BLaER1 (cell line): ENCODE results near the gene SAMD14.
"Not testable (repeated sequence)": the region's sequence is repeated elsewhere in the genome, so short reads cannot be mapped to it uniquely, and the experiment has no call there.

Experiments used
- H3K27ac ChIP-seq: shearing (Covaris generic); formaldehyde crosslinking; 2 replicates; pipeline ENCODE4 v1.8.1; 2022
- H3K27me3 ChIP-seq: shearing (Covaris generic); formaldehyde crosslinking; 2 replicates; pipeline ENCODE4 v1.8.1; 2022
- H3K36me3 ChIP-seq: shearing (Covaris generic); formaldehyde crosslinking; 2 replicates; pipeline ENCODE4 v1.8.1; 2022
- H3K4me1 ChIP-seq: shearing (Covaris generic); formaldehyde crosslinking; 2 replicates; pipeline ENCODE4 v1.8.1; 2022
- H3K4me2 ChIP-seq: shearing (Covaris generic); formaldehyde crosslinking; 2 replicates; pipeline ENCODE4 v1.8.1; 2022
- H3K4me3 ChIP-seq: shearing (Covaris generic); formaldehyde crosslinking; 2 replicates; pipeline ENCODE4 v1.8.1; 2022
- H3K9ac ChIP-seq: shearing (Covaris generic); formaldehyde crosslinking; 2 replicates; pipeline ENCODE4 v1.8.1; 2022
- H3K9me3 ChIP-seq: shearing (Covaris generic); formaldehyde crosslinking; 2 replicates; pipeline ENCODE4 v1.8.1; 2022
- H4K20me1 ChIP-seq: shearing (Covaris generic); formaldehyde crosslinking; 2 replicates; pipeline ENCODE4 v1.8.1; 2022
- Cebpa-rat ChIP-seq: shearing (Covaris generic); IDR thresholded peaks from 2 replicates; pipeline ENCODE4 v1.8.1; 2022

SAMD14 gene

DNA sequence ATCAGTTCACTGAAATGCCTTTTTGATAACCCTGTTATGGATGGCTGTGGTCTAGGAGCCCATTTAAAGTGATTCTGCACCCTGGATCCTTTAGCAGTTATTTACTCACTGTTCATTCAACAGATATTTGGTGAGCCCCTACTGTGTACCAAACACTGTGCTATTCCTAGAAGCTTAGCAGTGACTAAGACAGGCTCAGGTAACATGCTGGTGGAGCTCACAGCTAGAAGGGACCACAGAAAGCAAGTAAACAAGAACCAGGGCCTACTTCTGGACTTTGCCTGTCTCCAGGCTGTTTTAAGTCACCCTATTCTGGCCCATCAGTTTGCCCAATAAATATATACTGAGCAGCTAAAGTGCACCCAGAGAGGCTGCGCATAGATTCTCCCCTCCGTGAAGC is 63.0 kb downstream of the SAMD14 start:
- H3K4me3 ChIP-seq = no peak overlapping the region
- no peaks in the 10 kb centered on the region for H3K36me3 ChIP-seq
- H3K27me3 ChIP-seq = no peaks in the 10 kb centered on the region
- H3K4me2 ChIP-seq = no peak overlapping the region
- H3K27ac ChIP-seq = no peak overlapping the region
- TF ChIP-seq Cebpa-rat = no peak
- H3K9me3 ChIP-seq = peaks cover 4% of the 10 kb centered on the region; the same call in 1 of the 2 replicates
- H4K20me1 ChIP-seq = no peaks in the 10 kb centered on the region
- no peak overlapping the region for H3K9ac ChIP-seq
- no peaks in the 10 kb centered on the region for H3K4me1 ChIP-seq

DNA sequence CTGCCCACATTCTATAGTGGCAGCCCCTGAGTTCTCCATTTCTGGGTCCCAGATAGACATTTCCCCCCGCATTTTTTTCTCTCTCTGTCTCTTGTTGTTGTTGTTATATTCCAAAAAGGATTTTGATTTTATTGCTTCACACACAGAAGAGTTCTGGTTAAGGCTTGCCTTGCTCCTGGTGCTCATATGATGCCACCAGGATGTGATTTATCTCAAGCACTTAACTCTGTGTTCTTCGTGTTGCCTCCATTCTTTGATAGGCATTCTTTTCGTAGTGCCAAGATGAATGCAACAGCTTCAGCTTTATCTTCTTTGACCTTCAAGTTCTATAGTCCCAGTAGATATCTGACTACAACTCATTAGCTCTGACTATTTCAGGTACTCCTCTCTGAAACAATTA is 64.9 kb downstream of the SAMD14 start:
- no peak for TF ChIP-seq Cebpa-rat
- Histone ChIP-seq H3K36me3 (no peaks in the 10 kb centered on the region), H3K4me2 (no peak overlapping the region), H3K27me3 (no peaks in the 10 kb centered on the region), H3K9me3 (no peaks in the 10 kb centered on the region), H3K4me1 (peaks cover 4% of the 10 kb centered on the region), H3K27ac (no peak overlapping the region), H3K9ac (no peak overlapping the region), H4K20me1 (no peaks in the 10 kb centered on the region), H3K4me3 (no peak overlapping the region)

GRCh38 chr17:50064253-50065001 is 65.5 kb downstream of the SAMD14 start:
- no peak overlapping the region for H3K4me2 ChIP-seq
- no peak overlapping the region for H3K4me3 ChIP-seq

DNA sequence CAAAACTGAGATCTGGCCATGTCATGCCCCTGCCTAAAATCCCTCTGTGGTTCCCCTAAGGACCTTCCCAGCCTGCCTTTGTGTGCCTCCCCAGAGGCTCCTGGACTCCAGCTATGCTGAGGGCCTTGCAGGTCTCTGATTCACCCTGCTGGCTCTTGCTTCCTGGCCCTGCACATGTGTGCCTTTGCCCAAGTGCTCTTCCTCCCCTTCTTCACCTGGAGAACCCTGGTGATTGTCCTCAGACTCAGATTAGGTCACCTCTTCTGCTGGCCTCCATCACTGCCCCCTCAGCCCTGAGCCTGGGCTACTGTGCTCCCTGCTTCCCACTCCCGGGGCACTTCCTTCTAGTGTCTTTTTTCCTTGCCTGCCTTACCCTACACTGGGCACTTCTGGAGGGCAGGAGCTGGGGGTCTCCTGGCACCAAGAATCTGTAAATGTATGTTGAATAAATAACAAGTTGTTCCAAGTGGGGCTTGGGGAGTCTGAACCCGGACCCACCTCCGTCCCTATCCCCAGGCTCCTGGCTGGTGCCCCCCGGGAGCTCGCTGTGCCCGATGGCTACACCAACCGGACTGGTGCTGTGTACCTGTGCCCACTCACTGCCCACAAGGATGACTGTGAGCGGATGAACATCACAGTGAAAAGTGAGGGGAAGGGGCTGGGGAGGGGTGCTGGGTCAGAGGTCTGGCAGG is 66.3 kb downstream of the SAMD14 start:
- peaks cover 8% of the 10 kb centered on the region for H4K20me1 ChIP-seq
- H3K4me1 ChIP-seq = peaks cover 18% of the 10 kb centered on the region
- no peaks in the 10 kb centered on the region for H3K9me3 ChIP-seq
- no peak overlapping the region for H3K9ac ChIP-seq
- H3K27ac ChIP-seq = no peak overlapping the region
- TF ChIP-seq Cebpa-rat = no peak
- H3K4me3 ChIP-seq = no peak overlapping the region
- H3K36me3 ChIP-seq = no peaks in the 10 kb centered on the region
- H3K4me2 ChIP-seq = no peak overlapping the region
- H3K27me3 ChIP-seq = no peaks in the 10 kb centered on the region; the same call in 1 of the 2 replicates

More at GRCh38 chr17:50064253-50065001, 65.5 kb downstream of the SAMD14 start:
- Histone ChIP-seq H3K9me3 (no peaks in the 10 kb centered on the region), H3K27me3 (no peaks in the 10 kb centered on the region), H3K4me1 (peaks cover 11% of the 10 kb centered on the region), H3K9ac (no peak overlapping the region), H3K36me3 (no peaks in the 10 kb centered on the region), H4K20me1 (peaks cover under 1% of the 10 kb centered on the region; the same call in 1 of the 2 replicates), H3K27ac (no peak overlapping the region)
- TF ChIP-seq Cebpa-rat = no peak

DNA sequence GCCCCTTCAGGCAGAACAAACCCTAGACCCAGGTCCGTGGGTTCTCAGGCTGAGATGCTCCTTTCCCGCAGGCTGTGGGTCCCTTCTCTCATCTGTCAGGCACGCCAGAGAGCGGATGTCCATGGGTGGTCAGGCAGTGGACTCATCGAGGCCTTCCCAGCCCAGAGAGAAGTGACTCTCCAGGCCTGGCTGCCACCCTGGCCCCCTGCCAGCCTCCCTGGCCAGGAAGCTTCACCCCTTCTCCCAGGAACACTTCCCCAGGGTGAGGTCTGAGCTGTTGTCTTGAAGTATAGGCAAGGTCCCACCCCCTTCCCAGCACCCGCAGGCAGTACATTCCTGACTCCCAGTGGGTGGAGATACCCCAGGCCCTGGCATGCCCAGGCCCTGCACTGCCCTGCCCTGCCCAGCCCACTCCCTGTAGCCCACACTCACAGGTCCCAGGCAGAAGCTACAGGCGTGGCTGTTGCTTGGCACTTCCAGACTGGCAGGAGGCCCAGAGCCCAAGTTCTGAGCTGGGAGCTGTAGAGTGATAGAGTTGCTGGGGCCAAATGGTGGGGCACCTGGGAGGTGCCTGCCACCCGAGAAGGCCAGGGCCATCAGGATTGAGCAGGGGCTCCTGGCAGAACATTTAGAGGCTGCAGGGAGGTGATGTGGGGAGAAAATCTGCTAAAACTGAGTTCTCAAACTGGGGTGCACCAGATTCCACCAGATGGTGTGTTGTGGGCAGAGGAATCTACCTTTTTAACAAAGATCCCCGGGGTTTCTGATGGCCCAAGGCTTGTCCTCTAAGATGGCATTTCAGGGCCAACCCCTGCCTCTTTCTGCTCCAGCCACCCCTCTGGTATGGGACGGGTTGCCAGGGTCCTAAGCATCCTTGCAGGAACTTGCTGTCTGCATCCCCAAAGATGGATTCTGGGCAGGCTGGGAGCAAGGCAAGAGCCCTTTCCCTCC is 67.4 kb downstream of the SAMD14 start:
- no peak overlapping the region for H3K4me2 ChIP-seq
- H3K4me3 ChIP-seq = no peak overlapping the region
- no peaks in the 10 kb centered on the region for H3K9me3 ChIP-seq
- no peak overlapping the region for H3K27ac ChIP-seq
- peaks cover 23% of the 10 kb centered on the region for H3K4me1 ChIP-seq
- H3K36me3 ChIP-seq = no peaks in the 10 kb centered on the region
- no peak for TF ChIP-seq Cebpa-rat
- peaks cover 11% of the 10 kb centered on the region for H3K27me3 ChIP-seq
- no peak overlapping the region for H3K9ac ChIP-seq
- peaks cover 20% of the 10 kb centered on the region for H4K20me1 ChIP-seq

GRCh38 chr17:50061713-50062045 is 68.3 kb downstream of the SAMD14 start:
- H3K27me3 ChIP-seq = peaks cover 20% of the 10 kb centered on the region
- H3K9me3 ChIP-seq, H3K4me2 ChIP-seq, H3K27ac ChIP-seq, H3K9ac ChIP-seq, H3K36me3 ChIP-seq, H3K4me3 ChIP-seq: not testable (repeated sequence)
- H3K4me1 ChIP-seq = peaks cover 32% of the 10 kb centered on the region
- peaks cover 28% of the 10 kb centered on the region for H4K20me1 ChIP-seq

DNA sequence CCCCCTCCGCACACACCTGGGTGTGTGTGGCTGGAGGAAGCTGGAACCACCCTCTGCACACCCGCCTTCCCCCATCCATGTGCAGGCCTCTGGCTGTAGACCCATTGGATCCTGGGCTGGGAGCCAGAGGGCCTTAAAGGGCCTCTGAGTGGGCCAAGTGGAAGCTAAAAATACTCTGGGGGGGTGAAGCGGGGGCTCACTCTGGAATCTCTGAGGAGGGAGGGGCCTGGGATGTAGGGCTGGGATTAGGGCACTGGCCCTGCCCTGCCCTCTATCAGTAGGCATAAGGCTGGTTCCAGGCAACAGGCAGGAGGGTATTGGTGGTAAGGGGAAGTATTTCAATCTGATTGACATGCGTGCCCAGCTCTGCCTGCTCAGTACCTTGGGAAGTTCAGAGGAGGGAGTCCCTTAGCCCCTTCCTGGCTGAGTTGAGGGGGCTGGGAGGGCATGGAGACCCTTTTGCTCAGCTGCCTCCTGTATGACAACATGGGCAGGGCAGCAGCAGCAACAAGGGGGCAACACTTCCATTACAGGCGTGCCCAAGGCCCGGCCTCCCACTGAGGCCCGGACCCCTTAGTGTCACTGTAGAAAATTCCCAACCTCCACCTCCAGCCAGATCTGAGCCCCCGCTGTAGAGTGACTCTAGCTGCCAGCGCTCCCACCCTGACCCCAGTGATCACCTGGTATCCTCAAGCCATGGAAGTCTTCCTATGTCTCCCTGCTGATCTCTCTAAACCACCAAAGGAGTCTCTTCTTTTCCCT is 68.8 kb downstream of the SAMD14 start:
- Histone ChIP-seq H4K20me1 (peaks cover 34% of the 10 kb centered on the region), H3K36me3 (no peaks in the 10 kb centered on the region), H3K9ac (no peak overlapping the region), H3K4me1 (peaks cover 37% of the 10 kb centered on the region), H3K4me2 (no peak overlapping the region), H3K27ac (no peak overlapping the region), H3K4me3 (no peak overlapping the region), H3K9me3 (no peaks in the 10 kb centered on the region), H3K27me3 (peaks cover 26% of the 10 kb centered on the region)
- no peak for TF ChIP-seq Cebpa-rat
